SK-N-SH (cell line): Measurements from ENCODE around the gene MAB21L3. TPM values are rescaled to one million over a fixed set of nuclear protein-coding genes. Genes with fewer than 3 reads are reported as not detected.

Experiments
- CTCF ChIA-PET: fragments of 300-600, 350-600 bp; formaldehyde crosslinking; extraction: SDS; loops from one replicate; lab custom pipeline; 2021; lab: Yijun Ruan, JAX
- POLR2A ChIA-PET: fragments of 350-600 bp; sonication (Branson Sonifier 250); formaldehyde crosslinking; extraction: SDS; loops from one replicate; lab custom pipeline; 2020; ENCODE audit warnings: antibody characterized with exemption, inconsistent platforms; lab: Yijun Ruan, JAX
- DNase-seq: peaks from one replicate; pipeline ENCODE4 v3.0.0; 2012
- H2AFZ ChIP-seq: fragments of 200-600 bp; sonication (generic); 2 replicates; pipeline ENCODE4 v1.8.1; 2016; ENCODE audit warnings: antibody characterized with exemption, mild to moderate bottlenecking, low read depth
- H3F3A ChIP-seq: fragments of 200-600 bp; sonication (generic); replicated peaks from 2 replicates; pipeline ENCODE3; 2016; ENCODE audit warnings: antibody characterized with exemption, mild to moderate bottlenecking; ENCODE audit not compliant: insufficient read depth
- H3K27ac ChIP-seq, 2 experiments: fragments of 200-500 bp in 1 of 2; fragments of 200-600 bp in 1 of 2; sonication (Bioruptor generic) in 1 of 2; sonication (generic), shearing (Covaris generic) in 1 of 2; 2 replicates each; pipeline versions ENCODE4 v1.5.1 to v1.6.1; 2014 to 2016; ENCODE audit warnings: low read depth in 2 of 2, inconsistent platforms in 1 of 2, low read length in 1 of 2, mild to moderate bottlenecking in 1 of 2, mixed read lengths in 1 of 2
- H3K27me3 ChIP-seq: fragments of 200-600 bp; sonication (generic), shearing (Covaris generic); 2 replicates; pipeline ENCODE4 v1.6.1; 2016; ENCODE audit warnings: mixed run types; ENCODE audit not compliant: insufficient read depth
- H3K36me3 ChIP-seq, 2 experiments: fragments of 200-500 bp in 1 of 2; fragments of 200-600 bp in 1 of 2; sonication (Bioruptor generic) in 1 of 2; sonication (generic) in 1 of 2; replicated peaks in 1 of 2; 2 replicates each; pipeline versions ENCODE3 to v1.5.1; 2014 to 2016; ENCODE audit warnings: low read length in 1 of 2, mild to moderate bottlenecking in 1 of 2; ENCODE audit not compliant: insufficient read depth in 2 of 2, control insufficient read depth in 1 of 2
- H3K4me1 ChIP-seq, 2 experiments: fragments of 200-500 bp in 1 of 2; fragments of 200-600 bp in 1 of 2; sonication (Bioruptor generic) in 1 of 2; sonication (generic), shearing (Covaris generic) in 1 of 2; 2 replicates each; pipeline versions ENCODE4 v1.5.1 to v1.6.1; 2014 to 2016; ENCODE audit warnings: low read depth in 1 of 2, low read length in 1 of 2, mixed run types in 1 of 2; ENCODE audit not compliant: insufficient read depth in 2 of 2, control insufficient read depth in 1 of 2
- H3K4me2 ChIP-seq: fragments of 200-600 bp; sonication (generic), shearing (Covaris generic); 2 replicates; pipeline ENCODE4 v1.6.1; 2017; ENCODE audit warnings: mixed run types
- H3K4me3 ChIP-seq, 2 experiments: fragments of 200-500 bp in 1 of 2; fragments of 200-600 bp in 1 of 2; sonication (Bioruptor generic) in 1 of 2; sonication (generic), shearing (Covaris generic) in 1 of 2; 2 replicates each; pipeline versions ENCODE4 v1.5.1 to v1.8.1; 2014 to 2016; ENCODE audit warnings: low read depth in 2 of 2, inconsistent platforms in 1 of 2, low read length in 1 of 2, mild to moderate bottlenecking in 1 of 2, mixed read lengths in 1 of 2, moderate library complexity in 1 of 2
- H3K79me2 ChIP-seq: fragments of 200-600 bp; sonication (generic); 2 replicates; pipeline ENCODE4 v1.8.1; 2017; ENCODE audit warnings: mild to moderate bottlenecking; ENCODE audit not compliant: insufficient read depth
- H3K9ac ChIP-seq: fragments of 200-600 bp; sonication (generic); 2 replicates; pipeline ENCODE4 v1.6.1; 2017; ENCODE audit warnings: mixed run types
- H3K9me2 ChIP-seq: fragments of 200-600 bp; sonication (generic); 2 replicates; pipeline ENCODE4 v1.6.1; 2017; ENCODE audit warnings: mixed run types
- H3K9me3 ChIP-seq: fragments of 200-600 bp; sonication (generic); 2 replicates; pipeline ENCODE4 v1.6.1; 2017; ENCODE audit warnings: mixed run types, mild to moderate bottlenecking, moderate library complexity
- H4K20me1 ChIP-seq: fragments of 200-600 bp; sonication (generic); 2 replicates; pipeline ENCODE4 v1.6.1; 2017; ENCODE audit warnings: mild to moderate bottlenecking, mixed run types; ENCODE audit not compliant: insufficient read depth
- CHD2 ChIP-seq: fragments of 150-350 bp; IDR thresholded peaks from 2 replicates; pipeline ENCODE4 v1.6.1; 2018; ENCODE audit warnings: low read length; ENCODE audit not compliant: partially characterized antibody
- EZH2phosphoT487 ChIP-seq: fragments of 200-600 bp; sonication (generic); IDR thresholded peaks from 2 replicates; pipeline ENCODE4 v1.6.1; 2017; ENCODE audit warnings: low read depth, mixed run types, mild to moderate bottlenecking, antibody characterized with exemption, moderate library complexity, borderline replicate concordance
- GABPA ChIP-seq: IDR thresholded peaks from 2 replicates; pipeline ENCODE4 v1.4.0; 2012; ENCODE audit warnings: low read depth, mild to moderate bottlenecking
- JUND ChIP-seq: IDR thresholded peaks from 2 replicates; pipeline ENCODE4 v1.4.0; 2012
- MAX ChIP-seq: IDR thresholded peaks from 2 replicates; pipeline ENCODE4 v1.4.0; 2012; ENCODE audit warnings: low read depth
- MEF2A ChIP-seq: IDR thresholded peaks from 2 replicates; pipeline ENCODE4 v1.4.0; 2012; ENCODE audit warnings: low read depth, borderline replicate concordance
- MXI1 ChIP-seq: IDR thresholded peaks from 2 replicates; pipeline ENCODE4 v1.6.1; 2012; ENCODE audit warnings: mild to moderate bottlenecking, low read depth, low read length, improper control_type of control experiment
- RCOR1 ChIP-seq: fragments of 150-350 bp; IDR thresholded peaks from 2 replicates; pipeline ENCODE4 v1.6.1; 2017; ENCODE audit warnings: antibody characterized with exemption, low read length
- REST ChIP-seq: IDR thresholded peaks from 2 replicates; pipeline ENCODE4 v1.6.1; 2012; ENCODE audit warnings: mild to moderate bottlenecking, low read depth, low read length, moderate library complexity
- RFX5 ChIP-seq: IDR thresholded peaks from 2 replicates; pipeline ENCODE4 v1.6.1; 2012; ENCODE audit warnings: mild to moderate bottlenecking, improper control_type of control experiment, low read length
- TEAD4 ChIP-seq: IDR thresholded peaks from 2 replicates; pipeline ENCODE4 v1.4.0; 2012; ENCODE audit warnings: mild to moderate bottlenecking, borderline replicate concordance; ENCODE audit not compliant: insufficient read depth
- USF1 ChIP-seq: IDR thresholded peaks from 2 replicates; pipeline ENCODE4 v1.4.0; 2012; ENCODE audit warnings: low read depth, borderline replicate concordance
- ZBTB33 ChIP-seq: IDR thresholded peaks from 2 replicates; pipeline ENCODE4 v1.4.0; 2012; ENCODE audit warnings: low read depth, borderline replicate concordance
- WGBS: methylation state at CpG from one replicate; pipeline ENCODE4 v1.1.6; 2017; ENCODE audit warnings: low lambda C conversion rate; 5-methylcytosine and 5-hydroxymethylcytosine counted together
- polyA plus RNA-seq, 3 experiments: library from polyadenylated mRNA; depleted of rRNA; stranded (reverse); fragments of >200 nt; gene quantifications; 2 replicates each; pipeline ENCODE4 v1.2.3, GENCODE V29; 2012
- TF ChIP-seq, protein P1 (sequence below): fragments of 150-350 bp; IDR thresholded peaks from 2 replicates; pipeline ENCODE4 v1.6.1; 2017; ENCODE audit warnings: antibody characterized with exemption, low read length, low read depth, borderline replicate concordance

The MAB21L3 gene
- polyA plus RNA-seq, 1 of the 3 experiments (the other 2 are of a cell fraction), result not detected

DNA sequence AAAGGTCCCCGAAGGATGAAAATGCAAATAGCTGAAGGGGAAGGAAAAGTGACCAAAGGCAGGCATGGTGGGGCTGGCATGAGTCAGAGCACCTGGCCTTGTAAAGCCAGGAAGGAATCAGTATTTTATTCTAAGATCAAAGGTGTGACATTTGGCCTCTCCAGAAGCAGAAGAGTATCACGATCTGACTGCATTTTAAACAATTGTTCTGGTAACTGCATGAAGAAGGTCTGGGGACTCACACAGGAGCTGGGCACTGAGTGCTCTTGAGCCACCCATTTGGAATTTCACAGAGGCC, 23.2 kb downstream of the MAB21L3 start:
- Histone ChIP-seq H3K9ac (no peak overlapping the region), H3K36me3 (no peaks in the 10 kb centered on the region), H3K79me2 (no peaks in the 10 kb centered on the region), H3K27me3 (peaks cover 4% of the 10 kb centered on the region; the same call in 1 of the 2 replicates), H4K20me1 (no peaks in the 10 kb centered on the region), H3K9me3 (no peaks in the 10 kb centered on the region)
- DNase-seq, result no peak
- WGBS, result 25% methylated on average over 2 of the region's 2 CpGs
- CTCF ChIA-PET, result interaction anchor here (0.6 to 1.3 kb wide), 2 partner anchors 12 to 351 kb away, joined by 3 to 5 read pairs; no protein-coding TSS in a partner anchor
- TF ChIP-seq REST, result no peak
- TF ChIP-seq, all 33 proteins: peak for 0
- Histone ChIP-seq H3K9me2 (no peaks in the 10 kb centered on the region), H3K4me2 (no peak overlapping the region), H3K4me1 (peaks cover 0 to 3% of the 10 kb centered on the region in 2 experiments; a peak in 1 of 4 replicates), H2AFZ (no peak overlapping the region), H3F3A (no peaks in the 10 kb centered on the region), H3K4me3 (no peak overlapping the region), H3K27ac (no peak overlapping the region)
- POLR2A ChIA-PET, result no interaction called here

- POLR2A ChIA-PET, result interaction anchor here (1.1 to 2.0 kb wide), 6 partner anchors 237 to 361 kb away, joined by 3 to 29 read pairs (median 4); no protein-coding TSS in a partner anchor
- no peak overlapping the region for H3K4me3 ChIP-seq
- H3K27ac ChIP-seq, result no peak overlapping the region
- peaks cover 0 to 3% of the 10 kb centered on the region in 2 experiments; a peak in 1 of 4 replicates for H3K4me1 ChIP-seq
- H3F3A ChIP-seq, result no peaks in the 10 kb centered on the region
- CTCF ChIA-PET, result interaction anchor here (0.6 to 17.7 kb wide), 82 partner anchors 8 to 788 kb away, joined by 3 to 1099 read pairs (median 5); partner anchors contain the start of gene MAB21L3
- no peaks in the 10 kb centered on the region for H4K20me1 ChIP-seq
- no peaks in the 10 kb centered on the region for H3K79me2 ChIP-seq
- no peak overlapping the region for H3K9ac ChIP-seq
- peak overlapping the region; percentile 72 for H2AFZ ChIP-seq
- H3K36me3 ChIP-seq, result no peaks in the 10 kb centered on the region
- H3K27me3 ChIP-seq, result no peaks in the 10 kb centered on the region; the same call in 1 of the 2 replicates
- no peak overlapping the region for H3K4me2 ChIP-seq
- 78% methylated on average over 8 of the region's 8 CpGs for WGBS
- H3K9me3 ChIP-seq, result no peaks in the 10 kb centered on the region
- no peak for DNase-seq
- H3K9me2 ChIP-seq, result no peaks in the 10 kb centered on the region
- no peak for TF ChIP-seq MEF2A
- TF ChIP-seq, protein P1, sequence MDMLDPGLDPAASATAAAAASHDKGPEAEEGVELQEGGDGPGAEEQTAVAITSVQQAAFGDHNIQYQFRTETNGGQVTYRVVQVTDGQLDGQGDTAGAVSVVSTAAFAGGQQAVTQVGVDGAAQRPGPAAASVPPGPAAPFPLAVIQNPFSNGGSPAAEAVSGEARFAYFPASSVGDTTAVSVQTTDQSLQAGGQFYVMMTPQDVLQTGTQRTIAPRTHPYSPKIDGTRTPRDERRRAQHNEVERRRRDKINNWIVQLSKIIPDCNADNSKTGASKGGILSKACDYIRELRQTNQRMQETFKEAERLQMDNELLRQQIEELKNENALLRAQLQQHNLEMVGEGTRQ, result no peak
- TF ChIP-seq USF1, result no peak
- TF ChIP-seq REST, result no peak
- no peak for TF ChIP-seq ZBTB33
- TF ChIP-seq CHD2, result no peak
- no peak for TF ChIP-seq EZH2phosphoT487
- TF ChIP-seq TEAD4, result no peak
- no peak for TF ChIP-seq MXI1
- TF ChIP-seq GABPA, result no peak
- no peak for TF ChIP-seq RCOR1
- no peak for TF ChIP-seq JUND
- no peak for TF ChIP-seq MAX
- no peak for TF ChIP-seq RFX5
Measured at GRCh38 chr1:116138277-116138792, 27.1 kb downstream of the MAB21L3 start.
